ENCODE data around the gene KRT23. TPM values are rescaled to one million over a fixed set of nuclear protein-coding genes. Genes with fewer than 3 reads are reported as not detected.

The KRT23 gene
- total and polyA plus RNA-seq, 9 of the 15 experiments (the other 6 are each of a cell fraction or from before 2014, with no cell fraction given) = not detected

DNA sequence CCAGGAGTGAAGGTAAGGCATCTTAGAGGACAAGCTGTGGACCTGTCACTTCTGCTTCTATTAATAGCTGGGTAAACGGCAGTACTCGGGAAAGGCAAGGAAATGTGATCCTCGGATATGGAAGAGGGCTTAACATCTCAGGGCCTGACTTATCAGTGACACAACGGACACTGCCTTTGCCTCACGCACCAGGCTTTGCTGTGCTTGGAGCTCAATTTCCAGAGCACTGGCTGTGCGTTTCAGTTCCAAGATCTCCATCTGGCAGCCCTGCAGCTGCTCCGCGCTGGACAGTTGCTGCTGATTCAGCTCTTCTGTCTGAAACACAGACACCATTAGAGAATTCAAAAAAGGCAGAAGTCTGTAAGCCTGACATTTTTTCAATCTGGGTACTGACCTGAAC, 43.1 kb upstream of the KRT23 start:
- no TSS peak for BruUV-seq (replicated peaks)
- H3K27me3 ChIP-seq (ENCODE audit: control insufficient read depth in 2 of 2, insufficient read depth in 2 of 2, low read length in 2 of 2) = peaks cover 3 to 34% of the 10 kb centered on the region in 2 experiments; a peak in 4 of 5 replicates
- ChIA-PET CTCF (ENCODE audit: low intra/inter-chr PET ratio) (no interaction called here), POLR2A (interaction anchor here (0.6 to 2.2 kb wide), 6 partner anchors 15 to 810 kb away, joined by 3 to 8 read pairs (median 4); no protein-coding TSS in a partner anchor)
- peaks cover 4% of the 10 kb centered on the region for H3K9me1 ChIP-seq (ENCODE audit: control insufficient read depth, insufficient read depth, low read length)
- no peaks in the 10 kb centered on the region for H3K36me3 ChIP-seq (ENCODE audit: control insufficient read depth, insufficient read depth, low read length)
- no peaks in the 10 kb centered on the region for H3K79me2 ChIP-seq (ENCODE audit: control insufficient read depth, insufficient read depth, low read length)
- H3K27ac ChIP-seq (ENCODE audit: extremely low read depth, low read depth, low read length) = no peak overlapping the region
- TF ChIP-seq, protein P1, sequence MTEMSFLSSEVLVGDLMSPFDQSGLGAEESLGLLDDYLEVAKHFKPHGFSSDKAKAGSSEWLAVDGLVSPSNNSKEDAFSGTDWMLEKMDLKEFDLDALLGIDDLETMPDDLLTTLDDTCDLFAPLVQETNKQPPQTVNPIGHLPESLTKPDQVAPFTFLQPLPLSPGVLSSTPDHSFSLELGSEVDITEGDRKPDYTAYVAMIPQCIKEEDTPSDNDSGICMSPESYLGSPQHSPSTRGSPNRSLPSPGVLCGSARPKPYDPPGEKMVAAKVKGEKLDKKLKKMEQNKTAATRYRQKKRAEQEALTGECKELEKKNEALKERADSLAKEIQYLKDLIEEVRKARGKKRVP (CRISPR knock-in tag; IDR thresholded peaks at IDR 0.05) = no peak
- TF ChIP-seq KHSRP (IDR thresholded peaks at IDR 0.05) (no peak), ZZZ3 (IDR thresholded peaks at IDR 0.05) (no peak), FOXA1 (IDR thresholded peaks at IDR 0.05; ENCODE audit: borderline replicate concordance) (no peak), DNMT1 (IDR thresholded peaks at IDR 0.05) (no peak), TEAD4 (IDR thresholded peaks at IDR 0.05; ENCODE audit: low read length) (no peak), TEAD4 (CRISPR knock-in tag; IDR thresholded peaks at IDR 0.05; ENCODE audit: borderline replicate concordance) (no peak), RAD51 (IDR thresholded peaks at IDR 0.05; ENCODE audit: borderline replicate concordance, low read depth) (no peak), MYBL2 (IDR thresholded peaks at IDR 0.05; ENCODE audit: low read depth) (no peak), MYBL2 (CRISPR knock-in tag; IDR thresholded peaks at IDR 0.05; ENCODE audit: borderline replicate concordance) (no peak), ZNF717 (CRISPR knock-in tag; IDR thresholded peaks at IDR 0.05) (no peak), SETDB1 (IDR thresholded peaks at IDR 0.05; ENCODE audit: low read length) (no peak), TOE1 (IDR thresholded peaks at IDR 0.05; ENCODE audit: borderline replicate concordance) (no peak), TOE1 (CRISPR knock-in tag; IDR thresholded peaks at IDR 0.05; ENCODE audit: borderline replicate concordance, low read depth) (no peak), CBFA2T2 (conservative IDR thresholded peaks at IDR 0.05) (no peak), GATA2 (CRISPR knock-in tag; IDR thresholded peaks at IDR 0.05) (no peak), HNRNPLL (IDR thresholded peaks at IDR 0.05; ENCODE audit: low read depth, low read length, poor library complexity, severe bottlenecking) (no peak), L3MBTL2 (IDR thresholded peaks at IDR 0.05) (no peak), NCOA4 (IDR thresholded peaks at IDR 0.05; ENCODE audit: partially characterized antibody) (no peak), SPI1 (IDR thresholded peaks at IDR 0.05; ENCODE audit: borderline replicate concordance, low read depth, low read length) (no peak)
- TF ChIP-seq, protein P2, sequence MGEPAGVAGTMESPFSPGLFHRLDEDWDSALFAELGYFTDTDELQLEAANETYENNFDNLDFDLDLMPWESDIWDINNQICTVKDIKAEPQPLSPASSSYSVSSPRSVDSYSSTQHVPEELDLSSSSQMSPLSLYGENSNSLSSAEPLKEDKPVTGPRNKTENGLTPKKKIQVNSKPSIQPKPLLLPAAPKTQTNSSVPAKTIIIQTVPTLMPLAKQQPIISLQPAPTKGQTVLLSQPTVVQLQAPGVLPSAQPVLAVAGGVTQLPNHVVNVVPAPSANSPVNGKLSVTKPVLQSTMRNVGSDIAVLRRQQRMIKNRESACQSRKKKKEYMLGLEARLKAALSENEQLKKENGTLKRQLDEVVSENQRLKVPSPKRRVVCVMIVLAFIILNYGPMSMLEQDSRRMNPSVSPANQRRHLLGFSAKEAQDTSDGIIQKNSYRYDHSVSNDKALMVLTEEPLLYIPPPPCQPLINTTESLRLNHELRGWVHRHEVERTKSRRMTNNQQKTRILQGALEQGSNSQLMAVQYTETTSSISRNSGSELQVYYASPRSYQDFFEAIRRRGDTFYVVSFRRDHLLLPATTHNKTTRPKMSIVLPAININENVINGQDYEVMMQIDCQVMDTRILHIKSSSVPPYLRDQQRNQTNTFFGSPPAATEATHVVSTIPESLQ (CRISPR knock-in tag; IDR thresholded peaks at IDR 0.05) = no peak
- FAIRE-seq (no peak), DNase-seq (ENCODE audit: extremely low read depth in 1 of 4, low spot score in 3 of 4) (no peak), ATAC-seq (no peak)
- no peak overlapping the region for H3K4me3 ChIP-seq
- no peaks in the 10 kb centered on the region; a peak in 1 of 5 replicates for H3K4me1 ChIP-seq (replicated peaks in 1 of 2; ENCODE audit: control insufficient read depth in 2 of 2, insufficient read depth in 2 of 2, low read length in 2 of 2)
- in situ Hi-C loops (cut with MboI) = no loop called here
- H3K9me3 ChIP-seq (replicated peaks; ENCODE audit: control insufficient read depth, insufficient read depth, low read depth, low read length) = no peaks in the 10 kb centered on the region
- H3K9ac ChIP-seq (ENCODE audit: insufficient read depth in 1 of 2, low read depth in 2 of 2, low read length in 2 of 2) = peak overlapping the region in 1 of 2 experiments; percentile 35; a peak in 1 of 4 replicates
- no peaks in the 10 kb centered on the region; the same call in 1 of the 2 replicates for H4K20me1 ChIP-seq (replicated peaks; ENCODE audit: control insufficient read depth, insufficient read depth, low read length)
- 0% methylated on average over 8 of the region's 8 CpGs for whole genome bisulfite sequencing (ENCODE audit: insufficient coverage, low coverage, missing lambda C conversion rate)
- H2AFZ ChIP-seq (ENCODE audit: low read depth, low read length) = no peak overlapping the region
- intact Hi-C loops (cut with micrococcal nuclease) = no loop called here
- H3K4me2 ChIP-seq (ENCODE audit: insufficient read depth, low read length) = no peak overlapping the region

Data from K562 (cell line).